Measurements from ENCODE around the gene SELENON.

The SELENON gene

DNA sequence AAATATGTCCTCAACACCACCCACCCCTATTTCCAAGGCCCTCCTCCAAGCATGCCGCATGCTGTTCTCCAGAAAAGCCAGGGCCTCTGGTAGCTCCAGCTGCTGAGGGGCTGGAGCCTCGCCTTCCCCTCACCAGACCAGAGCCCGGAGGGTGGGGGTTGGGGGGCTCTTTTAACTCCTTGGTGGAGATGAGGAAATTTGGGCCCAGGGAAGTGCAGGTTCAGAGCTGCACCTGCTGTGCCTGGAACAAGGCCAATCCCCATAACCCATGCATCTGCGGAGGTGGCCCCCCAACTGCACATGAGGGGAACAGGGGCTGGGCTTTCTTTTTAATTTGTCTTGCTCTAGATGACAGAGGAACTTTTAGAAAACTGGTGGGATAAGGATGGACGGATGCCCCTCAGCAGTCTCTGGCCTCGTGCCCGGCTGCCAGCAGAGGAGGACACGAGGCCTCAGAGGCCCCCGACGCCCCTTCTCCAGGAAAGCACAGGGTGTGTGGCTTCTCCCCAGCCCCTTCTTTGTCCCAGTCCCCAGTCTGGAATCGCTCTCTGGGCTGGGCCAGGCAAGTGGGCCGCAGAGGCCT is 550 bp upstream of the SELENON start:
- TF ChIP-seq FOXM1 (IDR thresholded peaks at IDR 0.05; ENCODE audit: borderline replicate concordance, low read depth) (no peak), YY1 (IDR thresholded peaks at IDR 0.05; ENCODE audit: low read depth) (no peak), TAF1 (IDR thresholded peaks at IDR 0.05; ENCODE audit: low read depth) (no peak), CEBPB (IDR thresholded peaks at IDR 0.05) (no peak), ZBTB7A (IDR thresholded peaks at IDR 0.05; ENCODE audit: low read depth) (no peak), RAD21 (IDR thresholded peaks at IDR 0.05; ENCODE audit: low read depth) (no peak), NFIC (IDR thresholded peaks at IDR 0.05) (no peak), TCF12 (IDR thresholded peaks at IDR 0.05; ENCODE audit: low read depth) (no peak), TEAD4 (IDR thresholded peaks at IDR 0.05) (no peak), EP300 (IDR thresholded peaks at IDR 0.05; ENCODE audit: borderline replicate concordance) (no peak), EGR1 (IDR thresholded peaks at IDR 0.05) (no peak), CREB1 (IDR thresholded peaks at IDR 0.05; ENCODE audit: low read depth) (no peak)
- TF ChIP-seq, protein P1, sequence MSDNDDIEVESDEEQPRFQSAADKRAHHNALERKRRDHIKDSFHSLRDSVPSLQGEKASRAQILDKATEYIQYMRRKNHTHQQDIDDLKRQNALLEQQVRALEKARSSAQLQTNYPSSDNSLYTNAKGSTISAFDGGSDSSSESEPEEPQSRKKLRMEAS (IDR thresholded peaks at IDR 0.05): no peak
- TF ChIP-seq, protein P2, sequence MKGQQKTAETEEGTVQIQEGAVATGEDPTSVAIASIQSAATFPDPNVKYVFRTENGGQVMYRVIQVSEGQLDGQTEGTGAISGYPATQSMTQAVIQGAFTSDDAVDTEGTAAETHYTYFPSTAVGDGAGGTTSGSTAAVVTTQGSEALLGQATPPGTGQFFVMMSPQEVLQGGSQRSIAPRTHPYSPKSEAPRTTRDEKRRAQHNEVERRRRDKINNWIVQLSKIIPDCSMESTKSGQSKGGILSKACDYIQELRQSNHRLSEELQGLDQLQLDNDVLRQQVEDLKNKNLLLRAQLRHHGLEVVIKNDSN (IDR thresholded peaks at IDR 0.05): no peak
- TF ChIP-seq, protein P3, sequence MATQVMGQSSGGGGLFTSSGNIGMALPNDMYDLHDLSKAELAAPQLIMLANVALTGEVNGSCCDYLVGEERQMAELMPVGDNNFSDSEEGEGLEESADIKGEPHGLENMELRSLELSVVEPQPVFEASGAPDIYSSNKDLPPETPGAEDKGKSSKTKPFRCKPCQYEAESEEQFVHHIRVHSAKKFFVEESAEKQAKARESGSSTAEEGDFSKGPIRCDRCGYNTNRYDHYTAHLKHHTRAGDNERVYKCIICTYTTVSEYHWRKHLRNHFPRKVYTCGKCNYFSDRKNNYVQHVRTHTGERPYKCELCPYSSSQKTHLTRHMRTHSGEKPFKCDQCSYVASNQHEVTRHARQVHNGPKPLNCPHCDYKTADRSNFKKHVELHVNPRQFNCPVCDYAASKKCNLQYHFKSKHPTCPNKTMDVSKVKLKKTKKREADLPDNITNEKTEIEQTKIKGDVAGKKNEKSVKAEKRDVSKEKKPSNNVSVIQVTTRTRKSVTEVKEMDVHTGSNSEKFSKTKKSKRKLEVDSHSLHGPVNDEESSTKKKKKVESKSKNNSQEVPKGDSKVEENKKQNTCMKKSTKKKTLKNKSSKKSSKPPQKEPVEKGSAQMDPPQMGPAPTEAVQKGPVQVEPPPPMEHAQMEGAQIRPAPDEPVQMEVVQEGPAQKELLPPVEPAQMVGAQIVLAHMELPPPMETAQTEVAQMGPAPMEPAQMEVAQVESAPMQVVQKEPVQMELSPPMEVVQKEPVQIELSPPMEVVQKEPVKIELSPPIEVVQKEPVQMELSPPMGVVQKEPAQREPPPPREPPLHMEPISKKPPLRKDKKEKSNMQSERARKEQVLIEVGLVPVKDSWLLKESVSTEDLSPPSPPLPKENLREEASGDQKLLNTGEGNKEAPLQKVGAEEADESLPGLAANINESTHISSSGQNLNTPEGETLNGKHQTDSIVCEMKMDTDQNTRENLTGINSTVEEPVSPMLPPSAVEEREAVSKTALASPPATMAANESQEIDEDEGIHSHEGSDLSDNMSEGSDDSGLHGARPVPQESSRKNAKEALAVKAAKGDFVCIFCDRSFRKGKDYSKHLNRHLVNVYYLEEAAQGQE (IDR thresholded peaks at IDR 0.05; ENCODE audit: low read depth): no peak

DNA sequence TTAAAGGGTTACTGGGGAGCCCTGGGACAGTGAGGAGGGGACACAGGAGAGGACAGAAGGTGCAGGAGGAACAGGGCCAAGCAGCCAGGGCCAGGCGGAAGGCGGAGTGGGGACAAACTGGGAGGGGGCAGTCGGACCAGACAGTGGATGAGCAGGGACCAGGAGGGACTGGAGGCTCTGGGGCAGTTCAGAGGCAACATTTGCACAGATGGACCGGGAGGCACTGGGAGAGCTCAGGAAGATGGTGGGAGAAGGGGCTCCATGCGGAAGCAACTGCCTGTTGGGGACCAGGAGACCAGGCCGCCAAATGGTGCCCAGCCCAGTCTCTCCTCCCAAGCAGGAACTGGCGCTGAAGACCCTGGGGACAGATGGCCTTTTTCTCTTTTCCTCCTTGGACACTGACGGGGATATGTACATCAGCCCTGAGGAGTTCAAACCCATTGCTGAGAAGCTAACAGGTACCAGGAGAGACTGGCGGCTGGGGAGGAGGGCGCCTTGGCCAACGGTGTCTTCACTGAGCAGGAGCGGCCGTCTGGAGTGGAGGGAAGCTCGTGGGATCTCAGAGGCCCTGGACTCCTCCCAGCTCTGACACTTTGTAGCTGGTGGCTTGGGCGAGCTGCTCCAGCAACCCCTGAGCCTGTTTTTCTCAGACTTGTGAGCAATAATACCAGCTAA is 847 bp downstream of the SELENON start:
- TF ChIP-seq TAF1 (IDR thresholded peaks at IDR 0.05; ENCODE audit: low read depth) (no peak), CEBPB (IDR thresholded peaks at IDR 0.05) (no peak), FOXM1 (IDR thresholded peaks at IDR 0.05; ENCODE audit: borderline replicate concordance, low read depth) (no peak)
- TF ChIP-seq, protein P2 (IDR thresholded peaks at IDR 0.05): no peak
- TF ChIP-seq, protein P3 (IDR thresholded peaks at IDR 0.05; ENCODE audit: low read depth): no peak

DNA sequence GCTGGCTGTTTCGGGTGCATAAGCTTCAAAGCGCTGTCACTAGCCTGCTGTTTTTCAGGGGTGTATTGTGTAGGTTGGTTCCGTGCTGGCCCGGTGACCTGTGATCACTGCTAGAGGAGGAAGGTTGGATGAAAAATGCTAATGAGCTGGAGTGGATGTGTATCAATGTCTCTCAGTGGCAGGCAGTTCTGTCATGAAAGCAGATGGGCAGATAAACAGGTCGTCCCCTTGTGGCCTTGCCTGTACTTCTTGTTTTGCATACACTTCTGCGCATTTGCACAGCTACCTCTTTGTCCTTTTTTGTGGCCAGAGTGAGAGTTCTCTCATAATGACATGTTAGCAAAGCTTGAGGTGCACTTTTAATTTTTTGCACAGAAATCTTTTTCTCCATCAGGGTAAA is 2.9 kb downstream of the SELENON start:
- TF ChIP-seq, protein P1 (IDR thresholded peaks at IDR 0.05): no peak
- TF ChIP-seq YY1 (IDR thresholded peaks at IDR 0.05; ENCODE audit: low read depth) (no peak), FOXM1 (IDR thresholded peaks at IDR 0.05; ENCODE audit: borderline replicate concordance, low read depth) (no peak), CREB1 (IDR thresholded peaks at IDR 0.05; ENCODE audit: low read depth) (no peak), TEAD4 (IDR thresholded peaks at IDR 0.05) (no peak), TAF1 (IDR thresholded peaks at IDR 0.05; ENCODE audit: low read depth) (no peak), NFIC (IDR thresholded peaks at IDR 0.05) (no peak), TCF12 (IDR thresholded peaks at IDR 0.05; ENCODE audit: low read depth) (no peak), EP300 (IDR thresholded peaks at IDR 0.05; ENCODE audit: borderline replicate concordance) (no peak), RAD21 (IDR thresholded peaks at IDR 0.05; ENCODE audit: low read depth) (no peak)
- TF ChIP-seq, protein P3 (IDR thresholded peaks at IDR 0.05; ENCODE audit: low read depth): no peak

DNA sequence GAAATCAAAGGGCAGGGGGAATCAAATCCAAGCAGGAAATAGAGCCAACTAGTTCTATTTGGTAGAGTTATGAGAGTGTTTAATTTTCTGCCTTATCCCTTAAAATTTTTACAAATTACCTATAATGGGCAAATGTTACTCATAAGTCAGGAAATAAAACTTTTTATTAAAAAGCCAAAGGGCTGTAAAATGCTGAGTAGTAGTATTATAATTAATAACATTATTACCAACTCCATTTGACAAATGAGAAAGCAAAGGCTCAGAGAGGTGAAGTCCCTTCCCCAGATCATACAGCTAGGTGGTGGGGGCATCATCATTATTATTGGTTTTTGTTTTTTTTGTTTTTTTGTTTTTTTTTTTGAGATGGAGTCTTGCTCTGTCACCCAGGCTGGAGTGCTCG is 3.4 kb downstream of the SELENON start:
- TF ChIP-seq, protein P1 (IDR thresholded peaks at IDR 0.05): no peak
- TF ChIP-seq TAF1 (IDR thresholded peaks at IDR 0.05; ENCODE audit: low read depth) (no peak), CREB1 (IDR thresholded peaks at IDR 0.05; ENCODE audit: low read depth) (no peak), NFIC (IDR thresholded peaks at IDR 0.05) (no peak), CEBPB (IDR thresholded peaks at IDR 0.05) (no peak), TEAD4 (IDR thresholded peaks at IDR 0.05) (no peak)
- TF ChIP-seq, protein P3 (IDR thresholded peaks at IDR 0.05; ENCODE audit: low read depth): no peak
